ENCODE measurements around the gene PPP1R9A. TPM values are rescaled to one million over a fixed set of nuclear protein-coding genes. Genes with fewer than 3 reads are reported as not detected.

Gene PPP1R9A
- total and polyA plus RNA-seq, 2 donors from 2014 or later, result 2.6 to 25.7 TPM

DNA sequence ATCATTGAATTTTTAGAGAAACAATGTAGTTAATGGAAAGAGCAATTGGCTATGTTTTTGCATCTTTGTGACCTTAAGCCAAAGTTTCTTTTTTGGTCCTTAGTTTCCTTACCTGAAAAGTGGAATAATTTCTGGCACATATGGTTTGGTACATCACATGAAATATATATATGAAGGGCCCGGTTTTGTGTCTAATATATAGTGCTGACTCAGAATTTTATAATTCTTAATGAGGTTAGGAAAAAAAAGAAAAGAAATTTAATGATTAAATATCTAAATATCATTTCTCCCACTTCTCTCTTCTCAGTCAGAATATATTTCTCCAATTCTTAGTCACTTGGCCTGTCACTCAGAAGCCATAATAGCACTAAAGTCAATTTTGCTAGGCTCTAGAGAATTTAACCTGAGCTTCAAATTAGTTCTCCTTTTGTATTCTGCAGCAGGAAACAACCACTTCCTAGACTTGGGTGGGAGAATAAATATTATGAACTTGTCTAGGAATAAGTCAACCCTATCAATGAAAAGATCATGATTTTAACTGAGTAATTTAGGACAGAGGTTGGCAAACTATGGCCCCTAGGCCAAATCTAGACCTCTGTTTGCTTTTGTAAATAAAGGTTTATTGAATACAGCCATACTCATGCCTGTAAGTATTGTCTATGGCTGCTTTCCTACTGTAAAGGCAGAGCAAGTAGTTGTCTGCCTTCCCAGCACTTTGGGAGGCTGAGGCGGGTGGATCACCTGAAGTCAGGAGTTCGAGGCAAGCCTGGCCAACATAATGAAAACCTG lies 34.6 kb downstream of the PPP1R9A start:
- Histone ChIP-seq H3K4me3 (ENCODE audit: low read length in 3 of 3) (no peak overlapping the region), H3K9me3 (ENCODE audit: control insufficient read depth in 2 of 3, insufficient read depth in 1 of 3, low read length in 3 of 3) (no peaks in the 10 kb centered on the region), H3K27ac (ENCODE audit: low read depth in 2 of 2, low read length in 2 of 2) (no peak overlapping the region), H3K36me3 (ENCODE audit: control insufficient read depth in 2 of 3, insufficient read depth in 3 of 3, low read length in 3 of 3) (no peaks in the 10 kb centered on the region), H3K27me3 (ENCODE audit: control insufficient read depth, insufficient read depth, low read length) (no peaks in the 10 kb centered on the region), H3K9ac (ENCODE audit: low read length in 3 of 3) (no peak overlapping the region), H3K4me1 (ENCODE audit: control insufficient read depth in 2 of 3, insufficient read depth in 2 of 3, low read depth in 1 of 3, low read length in 3 of 3) (no peaks in the 10 kb centered on the region)
- TF ChIP-seq, protein P1, sequence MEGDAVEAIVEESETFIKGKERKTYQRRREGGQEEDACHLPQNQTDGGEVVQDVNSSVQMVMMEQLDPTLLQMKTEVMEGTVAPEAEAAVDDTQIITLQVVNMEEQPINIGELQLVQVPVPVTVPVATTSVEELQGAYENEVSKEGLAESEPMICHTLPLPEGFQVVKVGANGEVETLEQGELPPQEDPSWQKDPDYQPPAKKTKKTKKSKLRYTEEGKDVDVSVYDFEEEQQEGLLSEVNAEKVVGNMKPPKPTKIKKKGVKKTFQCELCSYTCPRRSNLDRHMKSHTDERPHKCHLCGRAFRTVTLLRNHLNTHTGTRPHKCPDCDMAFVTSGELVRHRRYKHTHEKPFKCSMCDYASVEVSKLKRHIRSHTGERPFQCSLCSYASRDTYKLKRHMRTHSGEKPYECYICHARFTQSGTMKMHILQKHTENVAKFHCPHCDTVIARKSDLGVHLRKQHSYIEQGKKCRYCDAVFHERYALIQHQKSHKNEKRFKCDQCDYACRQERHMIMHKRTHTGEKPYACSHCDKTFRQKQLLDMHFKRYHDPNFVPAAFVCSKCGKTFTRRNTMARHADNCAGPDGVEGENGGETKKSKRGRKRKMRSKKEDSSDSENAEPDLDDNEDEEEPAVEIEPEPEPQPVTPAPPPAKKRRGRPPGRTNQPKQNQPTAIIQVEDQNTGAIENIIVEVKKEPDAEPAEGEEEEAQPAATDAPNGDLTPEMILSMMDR (IDR thresholded peaks at IDR 0.05; ENCODE audit: borderline replicate concordance, extremely low read depth, insufficient read depth), result no peak
- no peak for FAIRE-seq
- intact Hi-C loops (cut with DNase I), result no loop called here
- no peak for DNase-seq

DNA sequence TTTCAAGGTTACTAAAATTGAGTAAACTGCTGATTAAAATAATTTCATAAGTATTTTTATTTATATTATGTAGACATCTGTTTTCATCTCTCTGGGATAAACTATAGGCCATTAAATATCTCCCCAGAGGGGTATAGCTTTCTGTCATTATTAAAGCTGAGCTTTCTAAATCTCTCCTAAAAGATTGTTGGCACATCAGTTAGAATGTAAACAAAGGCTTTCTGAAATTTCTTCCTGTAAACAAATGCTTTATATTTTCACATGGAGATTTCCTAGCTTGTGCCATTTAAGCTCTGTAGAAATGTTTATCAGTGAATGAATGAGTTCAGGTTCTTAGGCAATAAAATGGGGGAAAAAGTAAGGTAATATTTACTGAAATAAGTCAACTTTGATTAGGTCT lies 35.7 kb downstream of the PPP1R9A start:
- H3K9ac ChIP-seq (ENCODE audit: low read length in 3 of 3), result no peak overlapping the region
- intact Hi-C loops (cut with DNase I), result no loop called here
- H3K4me3 ChIP-seq (ENCODE audit: low read length in 3 of 3), result no peak overlapping the region
- no peaks in the 10 kb centered on the region for H3K36me3 ChIP-seq (ENCODE audit: control insufficient read depth in 2 of 3, insufficient read depth in 3 of 3, low read length in 3 of 3)
- no peaks in the 10 kb centered on the region for H3K4me1 ChIP-seq (ENCODE audit: control insufficient read depth in 2 of 3, insufficient read depth in 2 of 3, low read depth in 1 of 3, low read length in 3 of 3)
- DNase-seq (no peak), FAIRE-seq (no peak)
- no peaks in the 10 kb centered on the region for H3K27me3 ChIP-seq (ENCODE audit: control insufficient read depth, insufficient read depth, low read length)
- TF ChIP-seq, protein P1 (IDR thresholded peaks at IDR 0.05; ENCODE audit: borderline replicate concordance, extremely low read depth, insufficient read depth), result no peak
- H3K27ac ChIP-seq (ENCODE audit: low read depth in 2 of 2, low read length in 2 of 2), result no peak overlapping the region
- H3K9me3 ChIP-seq (ENCODE audit: control insufficient read depth in 2 of 3, insufficient read depth in 1 of 3, low read length in 3 of 3), result no peaks in the 10 kb centered on the region

DNA sequence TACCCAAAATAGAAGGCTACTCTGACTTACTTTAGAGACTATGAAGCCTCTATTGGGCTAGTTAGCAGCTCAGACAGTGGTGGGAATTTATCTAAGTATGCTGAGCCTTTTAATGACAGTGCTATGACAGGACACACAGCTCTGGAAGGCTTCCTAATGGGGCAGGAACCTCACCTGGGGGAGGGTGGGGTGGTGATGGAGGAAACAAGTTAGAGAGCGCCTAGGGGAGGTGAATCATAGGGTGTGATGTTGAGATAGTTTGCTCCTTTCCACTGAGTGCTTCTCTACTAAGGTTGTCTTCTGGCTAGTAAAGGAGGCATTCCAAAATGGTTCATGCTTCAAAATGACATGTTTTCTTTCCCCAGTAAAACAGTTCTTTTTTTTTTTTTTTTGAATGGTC lies 42.1 kb downstream of the PPP1R9A start:
- no peak overlapping the region for H3K9ac ChIP-seq (ENCODE audit: low read length in 3 of 3)
- DNase-seq (no peak), FAIRE-seq (no peak)
- no peaks in the 10 kb centered on the region for H3K4me1 ChIP-seq (ENCODE audit: control insufficient read depth in 2 of 3, insufficient read depth in 2 of 3, low read depth in 1 of 3, low read length in 3 of 3)
- TF ChIP-seq, protein P1 (IDR thresholded peaks at IDR 0.05; ENCODE audit: borderline replicate concordance, extremely low read depth, insufficient read depth), result no peak
- no peaks in the 10 kb centered on the region for H3K27me3 ChIP-seq (ENCODE audit: control insufficient read depth, insufficient read depth, low read length)
- no peaks in the 10 kb centered on the region for H3K9me3 ChIP-seq (ENCODE audit: control insufficient read depth in 2 of 3, insufficient read depth in 1 of 3, low read length in 3 of 3)
- no peak overlapping the region for H3K27ac ChIP-seq (ENCODE audit: low read depth in 2 of 2, low read length in 2 of 2)
- intact Hi-C loops (cut with DNase I), result no loop called here
- H3K4me3 ChIP-seq (ENCODE audit: low read length in 3 of 3), result no peak overlapping the region
- H3K36me3 ChIP-seq (ENCODE audit: control insufficient read depth in 2 of 3, insufficient read depth in 3 of 3, low read length in 3 of 3), result no peaks in the 10 kb centered on the region
